Measurements from ENCODE around the gene HACD2.

HACD2 gene

GRCh38 chr3:123597561-123597960 lies 12.7 kb upstream of the HACD2 start:
- TF ChIP-seq CTCF (IDR thresholded peaks at IDR 0.05) (no peak), ZFX (IDR thresholded peaks at IDR 0.05; ENCODE audit: borderline replicate concordance) (no peak)
- H3K27ac ChIP-seq = no peak overlapping the region

GRCh38 chr3:123595396-123596180 lies 10.7 kb upstream of the HACD2 start:
- TF ChIP-seq CTCF (IDR thresholded peaks at IDR 0.05) (no peak), ZFX (IDR thresholded peaks at IDR 0.05; ENCODE audit: borderline replicate concordance) (no peak)
- H3K27ac ChIP-seq = no peak overlapping the region

GRCh38 chr3:123593381-123593780 lies 8.5 kb upstream of the HACD2 start:
- H3K27ac ChIP-seq = no peak overlapping the region
- TF ChIP-seq CTCF (IDR thresholded peaks at IDR 0.05) = no peak
- no peak for TF ChIP-seq ZFX (IDR thresholded peaks at IDR 0.05; ENCODE audit: borderline replicate concordance)

- H3K27ac ChIP-seq = no peak overlapping the region
- TF ChIP-seq ZFX (IDR thresholded peaks at IDR 0.05; ENCODE audit: borderline replicate concordance) = no peak
- TF ChIP-seq CTCF (IDR thresholded peaks at IDR 0.05) = no peak
Observed at GRCh38 chr3:123590685-123591450, 6.0 kb upstream of the HACD2 start.

- TF ChIP-seq ZFX (IDR thresholded peaks at IDR 0.05; ENCODE audit: borderline replicate concordance) (no peak), CTCF (IDR thresholded peaks at IDR 0.05) (no peak)
- no peak overlapping the region for H3K27ac ChIP-seq
Observed at GRCh38 chr3:123587401-123587800, 2.5 kb upstream of the HACD2 start.

GRCh38 chr3:123586968-123587367 lies 2.1 kb upstream of the HACD2 start:
- H3K27ac ChIP-seq = no peak overlapping the region

More at GRCh38 chr3:123586968-123587367, 2.1 kb upstream of the HACD2 start:
- no peak for TF ChIP-seq ZFX (IDR thresholded peaks at IDR 0.05; ENCODE audit: borderline replicate concordance)
- no peak for TF ChIP-seq CTCF (IDR thresholded peaks at IDR 0.05)
